SJCRH30 (cell line): Measurements from ENCODE around the gene SLC22A8. TPM values are rescaled to one million over a fixed set of nuclear protein-coding genes. Genes with fewer than 3 reads are reported as not detected.

ENCODE experiments used
- DNase-seq, 2 experiments: peaks; one replicate each; pipeline ENCODE4 v3.0.0-alpha.2; 2015 to 2020
- H3K27ac ChIP-seq: fragments of 250-450 bp; sonication (Bioruptor Pico); 2 replicates; pipeline ENCODE4 v1.5.1; 2020; ENCODE audit warnings: mild to moderate bottlenecking, moderate library complexity
- H3K27me3 ChIP-seq: fragments of 250-450 bp; sonication (Bioruptor Pico); 2 replicates; pipeline ENCODE4 v1.5.1; 2020; ENCODE audit warnings: mild to moderate bottlenecking, moderate library complexity
- H3K36me3 ChIP-seq: fragments of 250-450 bp; sonication (Bioruptor Pico); 2 replicates; pipeline ENCODE4 v1.5.1; 2020; ENCODE audit warnings: mild to moderate bottlenecking, moderate library complexity
- H3K4me1 ChIP-seq: fragments of 250-450 bp; sonication (Bioruptor Pico); 2 replicates; pipeline ENCODE4 v1.5.1; 2020; ENCODE audit warnings: mild to moderate bottlenecking, moderate library complexity
- H3K4me3 ChIP-seq: fragments of 250-450 bp; sonication (Bioruptor Pico); 2 replicates; pipeline ENCODE4 v1.5.1; 2020; ENCODE audit warnings: mild to moderate bottlenecking, moderate library complexity
- H3K9me3 ChIP-seq: fragments of 250-450 bp; sonication (Bioruptor Pico); replicated peaks from 2 replicates; pipeline ENCODE4 v1.5.1; 2020; ENCODE audit warnings: mild to moderate bottlenecking, moderate library complexity
- total RNA-seq: library from RNA; depleted of rRNA; stranded (reverse); fragments of >200 nt; shearing (Covaris generic); gene quantifications from 2 replicates; pipeline ENCODE4 v1.2.3, GENCODE V29; 2014

SLC22A8 gene
- total RNA-seq, 1 experiment from 2014 or later, result not detected

GRCh38 chr11:63010934-63011439 lies 4.7 kb downstream of the SLC22A8 start:
- Histone ChIP-seq H3K4me3 (no peak overlapping the region), H3K27me3 (no peaks in the 10 kb centered on the region; the same call in 1 of the 2 replicates), H3K4me1 (peaks cover 5% of the 10 kb centered on the region; the same call in 1 of the 2 replicates), H3K27ac (no peak overlapping the region), H3K36me3 (no peaks in the 10 kb centered on the region), H3K9me3 (no peaks in the 10 kb centered on the region)
- no peak for DNase-seq

DNA sequence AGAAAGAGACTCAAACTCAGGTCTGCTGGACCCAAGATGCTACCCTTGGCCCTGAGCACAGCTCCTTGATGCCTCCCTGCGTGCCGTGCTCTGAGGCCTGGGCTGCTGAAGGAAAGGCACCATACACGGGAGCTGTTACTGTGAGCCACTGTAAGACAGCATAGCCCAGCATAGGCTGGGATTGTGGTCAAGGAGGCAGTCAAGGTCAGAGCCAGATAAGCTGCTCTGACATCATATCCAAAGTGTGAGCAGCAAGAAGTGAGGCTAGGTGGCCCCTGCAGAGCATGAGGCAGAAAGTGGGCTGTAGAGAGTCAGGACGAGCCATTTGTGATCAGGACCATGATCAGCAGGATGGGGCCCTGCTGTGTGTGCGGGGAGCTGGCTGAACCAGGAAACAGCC lies 7.7 kb downstream of the SLC22A8 start:
- DNase-seq, result no peak
- Histone ChIP-seq H3K36me3 (no peaks in the 10 kb centered on the region), H3K4me1 (no peaks in the 10 kb centered on the region), H3K4me3 (no peak overlapping the region), H3K9me3 (no peaks in the 10 kb centered on the region), H3K27me3 (no peaks in the 10 kb centered on the region; the same call in 1 of the 2 replicates), H3K27ac (no peak overlapping the region)

DNA sequence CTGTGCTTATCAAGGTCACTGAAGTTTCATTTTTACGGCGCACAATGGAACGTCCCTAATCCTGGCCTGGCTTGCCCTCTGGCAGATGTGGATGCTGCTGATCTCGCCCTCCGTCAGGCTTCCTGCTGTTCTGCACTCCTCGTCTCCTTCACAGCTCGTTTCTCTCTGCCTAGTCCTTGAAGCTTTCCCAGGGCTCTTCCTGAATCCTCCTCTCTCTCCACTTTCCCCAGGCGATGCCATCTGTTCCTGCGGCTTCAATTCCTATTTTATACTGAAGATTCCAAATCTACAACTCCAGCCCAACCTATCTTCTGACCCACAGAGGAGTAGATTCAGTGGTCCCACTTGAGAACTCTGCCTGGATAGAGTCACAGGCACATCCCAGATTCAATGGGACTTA lies 14.2 kb downstream of the SLC22A8 start:
- no peaks in the 10 kb centered on the region for H3K9me3 ChIP-seq
- no peak for DNase-seq

GRCh38 chr11:62999649-63000048 lies 16.0 kb downstream of the SLC22A8 start:
- no peak for DNase-seq

More for the DNA sequence above, 14.2 kb downstream of the SLC22A8 start:
- Histone ChIP-seq H3K36me3 (no peaks in the 10 kb centered on the region), H3K27ac (no peak overlapping the region), H3K4me1 (no peaks in the 10 kb centered on the region), H3K27me3 (no peaks in the 10 kb centered on the region), H3K4me3 (no peak overlapping the region)

GRCh38 chr11:62999156-62999555 lies 16.5 kb downstream of the SLC22A8 start:
- no peak for DNase-seq
- no peaks in the 10 kb centered on the region for H3K27me3 ChIP-seq

More at GRCh38 chr11:62999649-63000048, 16.0 kb downstream of the SLC22A8 start:
- no peak overlapping the region for H3K27ac ChIP-seq
- H3K4me3 ChIP-seq, result no peak overlapping the region
- no peaks in the 10 kb centered on the region for H3K27me3 ChIP-seq
- no peaks in the 10 kb centered on the region for H3K4me1 ChIP-seq
- H3K36me3 ChIP-seq, result no peaks in the 10 kb centered on the region
- no peaks in the 10 kb centered on the region for H3K9me3 ChIP-seq

GRCh38 chr11:62996271-62996670 lies 19.4 kb downstream of the SLC22A8 start:
- Histone ChIP-seq H3K36me3 (no peaks in the 10 kb centered on the region), H3K9me3 (no peaks in the 10 kb centered on the region), H3K27ac (no peak overlapping the region), H3K4me3 (no peak overlapping the region), H3K27me3 (no peaks in the 10 kb centered on the region), H3K4me1 (no peaks in the 10 kb centered on the region)
- DNase-seq, result no peak

More at GRCh38 chr11:62999156-62999555, 16.5 kb downstream of the SLC22A8 start:
- Histone ChIP-seq H3K36me3 (no peaks in the 10 kb centered on the region), H3K9me3 (no peaks in the 10 kb centered on the region), H3K27ac (no peak overlapping the region), H3K4me1 (no peaks in the 10 kb centered on the region), H3K4me3 (no peak overlapping the region)

DNA sequence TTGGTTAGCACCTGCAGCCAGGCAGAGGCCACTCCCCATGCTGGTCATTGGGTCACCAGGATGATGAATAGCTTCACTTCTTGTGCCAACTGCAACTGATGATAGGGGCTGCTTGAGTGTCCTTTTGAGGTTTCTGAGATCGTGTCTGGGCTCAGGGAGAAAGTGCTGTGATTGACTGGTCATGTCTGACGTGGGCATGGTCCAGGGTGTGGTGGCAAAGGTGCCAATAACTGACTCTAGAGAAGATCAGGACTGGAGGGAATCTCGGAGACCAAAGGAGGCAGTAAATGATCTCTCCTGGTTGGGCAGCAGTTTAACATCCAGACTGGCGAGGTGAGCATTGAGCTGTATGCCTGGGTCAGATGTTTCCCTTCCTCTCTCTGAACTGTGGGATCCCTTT lies 20.9 kb downstream of the SLC22A8 start:
- no peaks in the 10 kb centered on the region for H3K4me1 ChIP-seq
- no peak overlapping the region for H3K27ac ChIP-seq
- no peak for DNase-seq
- H3K36me3 ChIP-seq, result no peaks in the 10 kb centered on the region
- no peaks in the 10 kb centered on the region for H3K9me3 ChIP-seq
- H3K27me3 ChIP-seq, result no peaks in the 10 kb centered on the region
- H3K4me3 ChIP-seq, result no peak overlapping the region

- no peak for DNase-seq
- Histone ChIP-seq H3K36me3 (no peaks in the 10 kb centered on the region), H3K27me3 (no peaks in the 10 kb centered on the region), H3K27ac (no peak overlapping the region), H3K4me3 (no peak overlapping the region), H3K4me1 (no peaks in the 10 kb centered on the region), H3K9me3 (no peaks in the 10 kb centered on the region)
These were observed 27.4 kb downstream of the SLC22A8 start for GRCh38 chr11:62988276-62988675.

DNA sequence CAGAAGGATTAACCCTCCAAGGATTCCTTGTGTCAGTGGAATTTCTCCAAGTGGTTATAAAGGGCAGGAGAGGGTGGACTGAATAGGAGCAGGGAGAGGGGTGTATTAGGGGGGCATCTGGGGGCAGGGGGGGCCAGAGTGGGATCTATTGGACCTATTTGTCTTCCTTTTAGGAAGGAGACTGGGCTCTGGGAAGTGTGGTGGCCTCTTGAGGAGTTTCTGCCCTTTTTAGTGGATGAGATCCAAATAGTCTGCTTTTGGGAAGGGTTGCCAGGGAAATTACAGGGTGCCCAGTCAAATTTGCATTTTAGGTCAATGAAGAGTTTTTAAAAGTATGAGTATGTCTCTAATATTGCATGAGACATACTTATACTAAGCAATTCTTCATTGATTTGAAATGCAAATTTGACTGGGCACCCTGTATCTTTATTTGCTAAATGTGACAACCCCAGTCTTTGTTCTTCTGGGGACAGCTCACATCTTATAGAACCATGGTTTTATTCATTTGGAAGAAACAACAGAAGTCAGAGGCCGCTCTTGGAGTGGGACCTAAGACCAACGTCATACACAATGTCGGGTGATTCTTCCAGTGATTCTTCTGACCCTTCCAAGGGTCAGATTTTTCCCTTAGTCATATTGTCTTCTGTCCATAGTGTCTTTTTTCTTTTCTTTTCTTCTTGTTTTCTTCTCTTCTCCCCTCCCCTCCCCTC lies 30.4 kb downstream of the SLC22A8 start:
- no peaks in the 10 kb centered on the region for H3K36me3 ChIP-seq
- no peak overlapping the region for H3K4me3 ChIP-seq
- no peaks in the 10 kb centered on the region for H3K4me1 ChIP-seq
- no peaks in the 10 kb centered on the region for H3K9me3 ChIP-seq
- H3K27me3 ChIP-seq, result no peaks in the 10 kb centered on the region
- no peak for DNase-seq
- H3K27ac ChIP-seq, result no peak overlapping the region

- no peaks in the 10 kb centered on the region for H3K36me3 ChIP-seq
- H3K4me1 ChIP-seq, result no peaks in the 10 kb centered on the region
- DNase-seq, result no peak
- no peaks in the 10 kb centered on the region for H3K27me3 ChIP-seq
- no peak within 1 kb of the TSS for H3K27ac ChIP-seq
- H3K9me3 ChIP-seq, result no peaks in the 10 kb centered on the region
- no peak within 1 kb of the TSS for H3K4me3 ChIP-seq
These were observed 31.1 kb downstream of the SLC22A8 start, which contains the start of gene SLC22A6 for GRCh38 chr11:62984451-62984991. TSS of gene SLC22A6 (minus strand) at chr11:62984967. CDS start at chr11:62984690, 277 bp downstream.

DNA sequence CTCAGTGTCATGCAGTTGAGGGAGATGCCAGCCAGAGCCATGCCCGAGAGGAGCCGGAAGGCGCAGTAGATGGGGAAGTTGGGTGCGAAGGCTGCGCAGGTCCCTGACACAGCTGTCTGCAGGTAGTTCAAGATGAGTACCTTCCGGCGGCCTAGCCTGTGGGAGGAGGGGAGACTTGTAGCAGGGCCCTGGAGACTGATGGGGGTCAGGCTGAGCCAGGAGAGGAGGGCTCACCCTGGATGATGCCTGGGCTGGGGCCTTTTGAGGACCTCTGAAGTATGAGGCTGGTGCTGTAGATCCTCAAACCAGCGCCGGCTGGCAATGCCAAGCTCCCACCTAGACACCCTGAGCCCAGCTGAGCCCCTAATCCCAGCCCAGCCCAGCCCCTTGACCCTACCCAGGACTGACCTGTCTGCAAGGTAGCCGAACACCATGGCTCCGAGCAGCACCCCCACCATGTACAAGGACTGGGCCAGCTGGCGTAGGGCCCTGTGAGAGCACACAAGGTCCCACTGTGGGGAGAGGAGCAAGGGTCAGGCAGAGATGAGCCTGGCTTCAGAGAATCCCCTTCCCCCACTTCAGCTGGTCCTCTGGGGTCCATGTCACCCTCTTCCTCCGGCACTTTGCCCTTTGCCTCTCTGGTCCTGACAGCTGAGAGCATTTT lies 32.0 kb downstream of the SLC22A8 start:
- Histone ChIP-seq H3K27me3 (no peaks in the 10 kb centered on the region), H3K4me1 (no peaks in the 10 kb centered on the region), H3K36me3 (no peaks in the 10 kb centered on the region), H3K27ac (no peak overlapping the region), H3K4me3 (no peak overlapping the region), H3K9me3 (no peaks in the 10 kb centered on the region)
- DNase-seq, result no peak

GRCh38 chr11:62981743-62982142 lies 33.9 kb downstream of the SLC22A8 start:
- no peaks in the 10 kb centered on the region for H3K9me3 ChIP-seq
- no peaks in the 10 kb centered on the region for H3K36me3 ChIP-seq
- DNase-seq, result no peak
- H3K27ac ChIP-seq, result no peak overlapping the region
- no peak overlapping the region for H3K4me3 ChIP-seq
- H3K4me1 ChIP-seq, result no peaks in the 10 kb centered on the region
- no peaks in the 10 kb centered on the region for H3K27me3 ChIP-seq

DNA sequence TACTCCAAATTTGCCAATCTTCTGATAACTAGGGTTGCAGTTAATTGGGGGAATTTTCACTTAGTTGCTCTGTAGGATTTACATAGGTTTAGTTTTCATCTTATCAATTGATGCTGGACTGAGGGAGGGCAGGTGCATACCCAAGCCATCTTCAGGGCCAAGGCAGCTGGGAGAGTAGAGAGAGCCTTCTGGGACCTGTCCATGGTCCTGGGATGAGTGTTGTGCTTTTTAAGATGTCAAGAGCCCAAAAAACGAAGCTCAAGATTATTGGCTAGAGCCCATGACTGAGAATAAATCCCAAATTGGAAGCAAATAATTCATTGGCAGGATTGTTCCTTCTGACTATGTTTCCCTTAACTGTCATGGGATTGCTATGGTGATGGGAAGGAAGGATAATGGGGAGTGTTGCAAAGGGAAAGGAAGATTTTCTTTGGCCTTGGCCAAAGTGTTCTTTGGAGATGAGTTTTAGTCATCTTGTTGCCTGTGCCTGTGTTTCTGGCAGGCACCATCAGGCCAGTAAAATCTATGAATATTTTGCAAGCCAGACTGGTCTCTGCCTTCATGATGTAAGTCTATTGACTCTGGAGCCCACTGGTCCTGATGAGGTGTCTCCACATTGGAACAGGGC lies 35.4 kb downstream of the SLC22A8 start:
- H3K4me3 ChIP-seq, result no peak overlapping the region
- no peaks in the 10 kb centered on the region for H3K9me3 ChIP-seq
- no peaks in the 10 kb centered on the region for H3K36me3 ChIP-seq
- no peak overlapping the region for H3K27ac ChIP-seq
- H3K4me1 ChIP-seq, result no peaks in the 10 kb centered on the region
- peak in 1 of 2 experiments; percentile 40 for DNase-seq
- no peaks in the 10 kb centered on the region for H3K27me3 ChIP-seq

DNA sequence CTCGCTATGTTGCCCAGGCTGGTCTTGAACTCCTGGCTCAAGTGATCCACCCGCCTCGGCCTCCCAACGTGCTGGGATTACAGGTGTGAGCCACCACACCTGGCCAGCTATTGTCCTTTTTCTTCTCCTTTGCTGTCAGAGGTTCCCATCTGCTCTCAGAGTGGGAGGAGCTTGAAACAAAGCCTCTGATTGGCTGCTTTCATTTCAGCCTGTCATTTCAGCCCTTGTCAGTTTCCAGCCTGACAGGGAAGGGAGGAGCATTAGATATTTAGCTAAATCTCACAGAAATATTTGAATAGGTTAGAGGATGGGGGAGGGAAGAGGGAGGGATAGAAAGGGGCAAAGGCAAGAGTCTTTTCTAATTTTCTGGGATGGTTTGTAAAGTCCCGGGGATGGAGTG lies 39.5 kb downstream of the SLC22A8 start:
- no peak overlapping the region for H3K4me3 ChIP-seq
- H3K36me3 ChIP-seq, result no peaks in the 10 kb centered on the region
- H3K4me1 ChIP-seq, result no peaks in the 10 kb centered on the region
- no peak overlapping the region for H3K27ac ChIP-seq
- no peak for DNase-seq
- H3K9me3 ChIP-seq, result no peaks in the 10 kb centered on the region
- no peaks in the 10 kb centered on the region for H3K27me3 ChIP-seq
